ENCODE data around the gene OMP. TPM values are rescaled to one million over a fixed set of nuclear protein-coding genes. Genes with fewer than 3 reads are reported as not detected.
A peak's percentile ranks its signal among the peaks of the same experiment; 100 is the strongest.

OMP gene
- polyA plus RNA-seq, 3 donors: not detected

GRCh38 chr11:77136784-77137420 lies 34.3 kb downstream of the OMP start:
- Histone ChIP-seq H3K27me3 (ENCODE audit: control insufficient read depth in 2 of 2, insufficient read depth in 2 of 2, low read length in 2 of 2) (peaks cover 7 to 33% of the 10 kb centered on the region in 2 donors), H3K4me2 (replicated peaks; ENCODE audit: extremely low read depth, low read length, poor library complexity, severe bottlenecking) (no peak overlapping the region), H3K79me2 (ENCODE audit: insufficient read depth, low read length) (no peaks in the 10 kb centered on the region), H3K4me1 (ENCODE audit: control insufficient read depth in 1 of 2, insufficient read depth in 2 of 2, low read length in 2 of 2) (no peaks in the 10 kb centered on the region), H3K9ac (ENCODE audit: insufficient read depth, low read length, poor library complexity, severe bottlenecking) (no peak overlapping the region), H4K20me1 (ENCODE audit: insufficient read depth, low read length) (no peaks in the 10 kb centered on the region), H3K36me3 (replicated peaks in 1 of 2; ENCODE audit: control insufficient read depth in 1 of 2, insufficient read depth in 2 of 2, low read length in 2 of 2) (no peaks in the 10 kb centered on the region), H2AFZ (ENCODE audit: insufficient read depth, low read depth, low read length, poor library complexity, severe bottlenecking) (no peak overlapping the region), H3K9me3 (replicated peaks in 1 of 2; ENCODE audit: control insufficient read depth in 1 of 2, insufficient read depth in 1 of 2, low read length in 2 of 2) (peaks cover 0 to 3% of the 10 kb centered on the region in 2 donors), H3K27ac (ENCODE audit: low read depth in 1 of 2, low read length in 2 of 2) (no peak overlapping the region), H3K4me3 (replicated peaks in 1 of 3; ENCODE audit: low read depth in 2 of 3, low read length in 3 of 3) (no peak overlapping the region)
- 77% methylated on average over 7 of the region's 12 CpGs for WGBS (ENCODE audit: insufficient coverage)
- no peak overlapping the region for H3K27ac Mint-ChIP-seq
- no peak for DNase-seq
- no peaks in the 10 kb centered on the region for H3K36me3 Mint-ChIP-seq
- peaks cover 39 to 48% (median 40%) of the 10 kb centered on the region in 3 donors for H3K27me3 Mint-ChIP-seq (ENCODE audit: low read depth in 3 of 3)
- peak overlapping the region in 1 of 2 donors; percentile 68 for H3K4me3 Mint-ChIP-seq
- no peaks in the 10 kb centered on the region for H3K4me1 Mint-ChIP-seq
- H3K9me3 Mint-ChIP-seq: peaks cover 0 to 2% (median 0%) of the 10 kb centered on the region in 7 donors
- intact Hi-C loops (cut with micrococcal nuclease): no loop called here
- TF ChIP-seq CTCF (IDR thresholded peaks at IDR 0.05): no peak

GRCh38 chr11:77137421-77137820 lies 34.8 kb downstream of the OMP start:
- H3K4me1 Mint-ChIP-seq: no peaks in the 10 kb centered on the region
- peaks cover 40 to 52% (median 40%) of the 10 kb centered on the region in 3 donors for H3K27me3 Mint-ChIP-seq (ENCODE audit: low read depth in 3 of 3)
- Histone ChIP-seq H3K9ac (ENCODE audit: insufficient read depth, low read length, poor library complexity, severe bottlenecking) (no peak overlapping the region), H3K4me3 (replicated peaks in 1 of 3; ENCODE audit: low read depth in 2 of 3, low read length in 3 of 3) (no peak overlapping the region), H3K9me3 (replicated peaks in 1 of 2; ENCODE audit: control insufficient read depth in 1 of 2, insufficient read depth in 1 of 2, low read length in 2 of 2) (peaks cover 0 to 3% of the 10 kb centered on the region in 2 donors), H2AFZ (ENCODE audit: insufficient read depth, low read depth, low read length, poor library complexity, severe bottlenecking) (no peak overlapping the region), H3K36me3 (replicated peaks in 1 of 2; ENCODE audit: control insufficient read depth in 1 of 2, insufficient read depth in 2 of 2, low read length in 2 of 2) (no peaks in the 10 kb centered on the region), H4K20me1 (ENCODE audit: insufficient read depth, low read length) (no peaks in the 10 kb centered on the region), H3K27ac (ENCODE audit: low read depth in 1 of 2, low read length in 2 of 2) (no peak overlapping the region), H3K4me1 (ENCODE audit: control insufficient read depth in 1 of 2, insufficient read depth in 2 of 2, low read length in 2 of 2) (no peaks in the 10 kb centered on the region), H3K4me2 (replicated peaks; ENCODE audit: extremely low read depth, low read length, poor library complexity, severe bottlenecking) (no peak overlapping the region), H3K79me2 (ENCODE audit: insufficient read depth, low read length) (no peaks in the 10 kb centered on the region), H3K27me3 (ENCODE audit: control insufficient read depth in 2 of 2, insufficient read depth in 2 of 2, low read length in 2 of 2) (peaks cover 7 to 33% of the 10 kb centered on the region in 2 donors)
- no peaks in the 10 kb centered on the region for H3K36me3 Mint-ChIP-seq
- intact Hi-C loops (cut with micrococcal nuclease): no loop called here
- H3K9me3 Mint-ChIP-seq: peaks cover 0 to 2% (median 0%) of the 10 kb centered on the region in 7 donors
- peak overlapping the region in 1 of 2 donors; percentile 68 for H3K4me3 Mint-ChIP-seq
- DNase-seq: no peak
- no peak overlapping the region for H3K27ac Mint-ChIP-seq
- TF ChIP-seq CTCF (IDR thresholded peaks at IDR 0.05): no peak
- 84% methylated on average over 11 of the region's 11 CpGs for WGBS (ENCODE audit: insufficient coverage)
